ENCODE results near the gene RNF166.

DNA sequence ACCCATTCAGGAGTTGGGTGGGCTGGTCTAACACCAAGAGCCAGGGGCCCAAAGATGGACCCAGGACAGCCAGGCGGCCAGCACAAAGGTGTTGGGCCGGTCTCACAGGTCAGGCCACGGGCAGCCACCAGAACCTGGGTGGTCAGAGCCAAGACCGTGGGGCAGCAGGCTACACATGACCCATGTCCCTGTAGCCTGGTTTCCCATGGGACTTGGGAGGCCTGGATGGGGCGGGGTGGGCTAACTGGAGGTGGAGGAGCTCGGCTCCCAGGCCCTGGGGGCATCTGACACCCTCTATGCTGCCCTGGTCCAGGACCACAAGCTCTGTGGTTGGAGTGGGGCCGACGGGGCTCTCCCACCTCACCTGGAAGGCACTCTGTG, 17.3 kb upstream of the RNF166 start:
- TF ChIP-seq EZH2 (IDR thresholded peaks at IDR 0.05; ENCODE audit: borderline replicate concordance, low read depth, low read length, severe bottlenecking) = no peak
- TF ChIP-seq, protein P1, sequence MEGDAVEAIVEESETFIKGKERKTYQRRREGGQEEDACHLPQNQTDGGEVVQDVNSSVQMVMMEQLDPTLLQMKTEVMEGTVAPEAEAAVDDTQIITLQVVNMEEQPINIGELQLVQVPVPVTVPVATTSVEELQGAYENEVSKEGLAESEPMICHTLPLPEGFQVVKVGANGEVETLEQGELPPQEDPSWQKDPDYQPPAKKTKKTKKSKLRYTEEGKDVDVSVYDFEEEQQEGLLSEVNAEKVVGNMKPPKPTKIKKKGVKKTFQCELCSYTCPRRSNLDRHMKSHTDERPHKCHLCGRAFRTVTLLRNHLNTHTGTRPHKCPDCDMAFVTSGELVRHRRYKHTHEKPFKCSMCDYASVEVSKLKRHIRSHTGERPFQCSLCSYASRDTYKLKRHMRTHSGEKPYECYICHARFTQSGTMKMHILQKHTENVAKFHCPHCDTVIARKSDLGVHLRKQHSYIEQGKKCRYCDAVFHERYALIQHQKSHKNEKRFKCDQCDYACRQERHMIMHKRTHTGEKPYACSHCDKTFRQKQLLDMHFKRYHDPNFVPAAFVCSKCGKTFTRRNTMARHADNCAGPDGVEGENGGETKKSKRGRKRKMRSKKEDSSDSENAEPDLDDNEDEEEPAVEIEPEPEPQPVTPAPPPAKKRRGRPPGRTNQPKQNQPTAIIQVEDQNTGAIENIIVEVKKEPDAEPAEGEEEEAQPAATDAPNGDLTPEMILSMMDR (IDR thresholded peaks at IDR 0.05; ENCODE audit: borderline replicate concordance, extremely low read depth, low read length, poor library complexity, severe bottlenecking) = no peak

All from DND-41 (cell line).